Measurements from ENCODE around the gene HECTD4.

- TF ChIP-seq EZH2 (IDR thresholded peaks at IDR 0.05; ENCODE audit: borderline replicate concordance, insufficient read depth, low read depth, low read length, poor library complexity, severe bottlenecking) (no peak), CTCF (IDR thresholded peaks at IDR 0.05) (no peak)
Measured at GRCh38 chr12:112151766-112152541, 230.3 kb downstream of the HECTD4 start.

Data from B cell (primary cell).